HEK293 (cell line): ENCODE results near the gene PFN3.
A peak's percentile ranks its signal among the peaks of the same experiment; 100 is the strongest.

Experiments
- CTCF ChIA-PET: fragments of 350-600 bp; formaldehyde crosslinking; extraction: SDS; loops from one replicate; lab custom pipeline; 2021; ENCODE audit warnings: antibody characterized with exemption; lab: Yijun Ruan, JAX
- POLR2A ChIA-PET: fragments of 300-600 bp; formaldehyde crosslinking; extraction: SDS; loops from one replicate; lab custom pipeline; 2020; ENCODE audit warnings: antibody characterized with exemption, inconsistent platforms; lab: Yijun Ruan, JAX
- H3K27ac ChIP-seq: fragments of 200-500 bp; sonication (Bioruptor generic); 2 replicates; pipeline ENCODE4 v1.5.1; 2014; ENCODE audit warnings: low read depth, low read length, control low read depth, inconsistent platforms; ENCODE audit errors: extremely low read depth
- H3K36me3 ChIP-seq, 2 experiments: fragments of 200-500 bp in 1 of 2; sonication (Bioruptor generic) in 1 of 2; 1 replicate in 1 of 2; 2 replicates in 1 of 2; pipeline ENCODE4 v1.5.1; 2014 to 2017; ENCODE audit warnings: inconsistent platforms in 2 of 2, low read length in 2 of 2; ENCODE audit not compliant: control insufficient read depth in 2 of 2, insufficient read depth in 1 of 2
- H3K4me1 ChIP-seq: fragments of 200-500 bp; sonication (Bioruptor generic); 2 replicates; pipeline ENCODE4 v1.5.1; 2014; ENCODE audit warnings: mild to moderate bottlenecking, low read length, inconsistent platforms; ENCODE audit not compliant: control insufficient read depth, insufficient read depth
- H3K4me3 ChIP-seq: 2 replicates; pipeline ENCODE4 v1.5.1; 2011; ENCODE audit warnings: low read depth, mild to moderate bottlenecking, control low read depth, low read length, moderate library complexity
- H3K9me3 ChIP-seq: fragments of 200-500 bp; sonication (Bioruptor generic); 2 replicates; pipeline ENCODE4 v1.5.1; 2014; ENCODE audit warnings: low read depth, low read length, inconsistent platforms; ENCODE audit not compliant: control insufficient read depth, insufficient read depth
- KLF7 ChIP-seq: fragments of 450-650 bp; formaldehyde crosslinking; IDR thresholded peaks from 2 replicates; pipeline ENCODE4 v1.5.1; 2016; ENCODE audit warnings: missing biosample characterization, missing genetic modification characterization, borderline replicate concordance
- KLF8 ChIP-seq: fragments of 450-650 bp; formaldehyde crosslinking; IDR thresholded peaks from 2 replicates; pipeline ENCODE4 v1.5.1; 2016; ENCODE audit warnings: missing biosample characterization, missing genetic modification characterization
- PRDM1 ChIP-seq: fragments of 450-650 bp; formaldehyde crosslinking; IDR thresholded peaks from 2 replicates; pipeline ENCODE4; 2016; ENCODE audit warnings: missing biosample characterization, missing genetic modification characterization
- PRDM10 ChIP-seq: fragments of 450-650 bp; formaldehyde crosslinking; IDR thresholded peaks from 2 replicates; pipeline ENCODE4 v1.5.1; 2016; ENCODE audit warnings: missing biosample characterization, missing genetic modification characterization
- WT1 ChIP-seq: fragments of 450-650 bp; formaldehyde crosslinking; IDR thresholded peaks from 2 replicates; pipeline ENCODE4 v1.5.1; 2016; ENCODE audit warnings: missing biosample characterization, missing genetic modification characterization
- ZBTB11 ChIP-seq: fragments of 450-650 bp; formaldehyde crosslinking; conservative IDR thresholded peaks from 2 replicates; pipeline ENCODE4 v1.5.1; 2016; ENCODE audit warnings: low read depth, missing biosample characterization, missing genetic modification characterization
- ZFHX2 ChIP-seq: fragments of 450-650 bp; formaldehyde crosslinking; conservative IDR thresholded peaks from 2 replicates; pipeline ENCODE4 v1.5.1; 2016; ENCODE audit warnings: missing biosample characterization, missing genetic modification characterization
- ZNF138 ChIP-seq: fragments of 450-650 bp; formaldehyde crosslinking; IDR thresholded peaks from 2 replicates; pipeline ENCODE4 v1.5.1; 2016; ENCODE audit warnings: missing biosample characterization, missing genetic modification characterization, borderline replicate concordance
- ZNF302 ChIP-seq: fragments of 450-650 bp; formaldehyde crosslinking; IDR thresholded peaks from 2 replicates; pipeline ENCODE4 v1.5.1; 2016; ENCODE audit warnings: missing biosample characterization, missing genetic modification characterization, low read depth
- ZNF341 ChIP-seq: fragments of 450-650 bp; formaldehyde crosslinking; IDR thresholded peaks from 2 replicates; pipeline ENCODE4; 2016; ENCODE audit warnings: low read depth, missing biosample characterization, missing genetic modification characterization
- ZNF530 ChIP-seq: fragments of 450-650 bp; formaldehyde crosslinking; IDR thresholded peaks from 2 replicates; pipeline ENCODE4 v1.5.1; 2016; ENCODE audit warnings: low read depth, missing biosample characterization, missing genetic modification characterization
- ZNF600 ChIP-seq: fragments of 450-650 bp; formaldehyde crosslinking; IDR thresholded peaks from 2 replicates; pipeline ENCODE4 v1.5.1; 2016; ENCODE audit warnings: missing biosample characterization, missing genetic modification characterization
- ZNF670 ChIP-seq: fragments of 450-650 bp; formaldehyde crosslinking; IDR thresholded peaks from 2 replicates; pipeline ENCODE4 v1.5.1; 2016; ENCODE audit warnings: missing biosample characterization, missing genetic modification characterization, low read depth

PFN3 gene

GRCh38 chr5:177369645-177370440 lies 30.6 kb downstream of the PFN3 start (continued):
- TF ChIP-seq KLF8 (tag by site-specific recombination) (no peak), ZNF138 (tag by site-specific recombination) (no peak), ZNF302 (tag by site-specific recombination) (no peak), ZFHX2 (tag by site-specific recombination) (peak; percentile 83), WT1 (tag by site-specific recombination) (no peak), ZNF670 (tag by site-specific recombination) (no peak)

- TF ChIP-seq ZNF341, result 0 out of 2 replicates have a peak, but pooled peaks have one; percentile 11
- TF ChIP-seq KLF7 (tag by site-specific recombination), result no peak
- peak; percentile 14; the same call in 1 of the 2 replicates for TF ChIP-seq PRDM1
- TF ChIP-seq ZNF530, result no peak
- 0 out of 2 replicates have a peak, but pooled peaks have one; percentile 14 for TF ChIP-seq PRDM10 (tag by site-specific recombination)
- Histone ChIP-seq H3K36me3 (peaks cover 0 to 5% of the 10 kb centered on the region in 2 experiments; a peak in 1 of 3 replicates), H3K27ac (no peak overlapping the region), H3K4me1 (peaks cover 6% of the 10 kb centered on the region; the same call in 1 of the 2 replicates), H3K4me3 (no peak overlapping the region), H3K9me3 (no peaks in the 10 kb centered on the region)
- POLR2A ChIA-PET, result no interaction called here
- CTCF ChIA-PET, result interaction anchor here (0.6 to 6.1 kb wide), 17 partner anchors 10 to 219 kb away, joined by 3 to 65 read pairs (median 5); partner anchors contain the start of genes GRK6, LMAN2 and PFN3
Observed at GRCh38 chr5:177368869-177369644, 31.4 kb downstream of the PFN3 start.

GRCh38 chr5:177367981-177368868 lies 32.2 kb downstream of the PFN3 start:
- Histone ChIP-seq H3K4me3 (no peak overlapping the region), H3K27ac (no peak overlapping the region), H3K36me3 (peaks cover 0 to 5% of the 10 kb centered on the region in 2 experiments; a peak in 1 of 3 replicates), H3K4me1 (peaks cover 6% of the 10 kb centered on the region; the same call in 1 of the 2 replicates), H3K9me3 (no peaks in the 10 kb centered on the region)
- ChIA-PET CTCF (interaction anchor here (0.6 to 6.1 kb wide), 13 partner anchors 11 to 218 kb away, joined by 3 to 65 read pairs (median 6); partner anchors contain the start of genes GRK6, LMAN2 and PFN3), POLR2A (interaction anchor here (0.6 kb wide), 1 partner anchor 15 kb away, joined by 6 read pairs; no protein-coding TSS in a partner anchor)
- 0 out of 2 replicates have a peak, but pooled peaks have one; percentile 13 for TF ChIP-seq ZNF600 (tag by site-specific recombination)
- TF ChIP-seq ZBTB11 (tag by site-specific recombination), result no peak
